HG03460 (cell line): ENCODE data around the gene KRTAP4-4.
"Not testable (repeated sequence)": the region's sequence is repeated elsewhere in the genome, so short reads cannot be mapped to it uniquely, and the experiment has no call there.

Source experiments
- ATAC-seq: cut with Tn5 transposase; IDR thresholded peaks from one replicate; pipeline ENCODE4 v1.9.1; 2021; ENCODE audit not compliant: unreplicated experiment

KRTAP4-4 gene

GRCh38 chr17:41148971-41149651 lies 11.4 kb downstream of the KRTAP4-4 start:
- ATAC-seq = not testable (repeated sequence)

GRCh38 chr17:41147531-41148204 lies 12.9 kb downstream of the KRTAP4-4 start:
- no peak for ATAC-seq

GRCh38 chr17:41145261-41145660 lies 15.3 kb downstream of the KRTAP4-4 start:
- no peak for ATAC-seq

- no peak for ATAC-seq
Measured at GRCh38 chr17:41144846-41145245, 15.7 kb downstream of the KRTAP4-4 start.

- ATAC-seq = no peak
Measured at GRCh38 chr17:41141361-41141760, 19.2 kb downstream of the KRTAP4-4 start.

GRCh38 chr17:41140360-41141131 lies 20.0 kb downstream of the KRTAP4-4 start, which contains the start of gene KRTAP4-6:
Gene KRTAP4-6, minus strand, starts transcription at chr17:41140544. Its CDS starts 57 bp downstream, at chr17:41140487.
- no peak for ATAC-seq

- ATAC-seq = not testable (repeated sequence)
Measured at GRCh38 chr17:41139865-41140264, 20.7 kb downstream of the KRTAP4-4 start.

- no peak for ATAC-seq
Measured at GRCh38 chr17:41133880-41134735, 26.4 kb downstream of the KRTAP4-4 start.

GRCh38 chr17:41131979-41132378 lies 28.6 kb downstream of the KRTAP4-4 start:
- ATAC-seq = no peak

- ATAC-seq = no peak
Measured at GRCh38 chr17:41127371-41127770, 33.2 kb downstream of the KRTAP4-4 start.

GRCh38 chr17:41126412-41126811 lies 34.1 kb downstream of the KRTAP4-4 start:
- no peak for ATAC-seq

- ATAC-seq = no peak
Measured at GRCh38 chr17:41125064-41125463, 35.5 kb downstream of the KRTAP4-4 start.

GRCh38 chr17:41123991-41124371 lies 36.6 kb downstream of the KRTAP4-4 start, which contains the start of gene KRTAP4-12:
Gene KRTAP4-12, minus strand, starts transcription at chr17:41124182. Its CDS starts 60 bp downstream, at chr17:41124122.
- not testable (repeated sequence) for ATAC-seq

GRCh38 chr17:41123292-41123990 lies 37.1 kb downstream of the KRTAP4-4 start:
- not testable (repeated sequence) for ATAC-seq

GRCh38 chr17:41121742-41122141 lies 38.8 kb downstream of the KRTAP4-4 start:
- ATAC-seq = no peak

GRCh38 chr17:41119696-41120690 lies 40.6 kb downstream of the KRTAP4-4 start:
- not testable (repeated sequence) for ATAC-seq

- ATAC-seq = no peak
Measured at GRCh38 chr17:41118721-41119120, 41.8 kb downstream of the KRTAP4-4 start.

- not testable (repeated sequence) for ATAC-seq
Measured at GRCh38 chr17:41117846-41118386, 42.6 kb downstream of the KRTAP4-4 start, which contains the start of gene KRTAP4-11. Gene KRTAP4-11, minus strand, starts transcription at chr17:41118373. Its CDS starts 58 bp downstream, at chr17:41118315.
